ENCODE data around the gene NOP53.
"Not testable (repeated sequence)": the region's sequence is repeated elsewhere in the genome, so short reads cannot be mapped to it uniquely, and the experiment has no call there.

The NOP53 gene

GRCh38 chr19:47719047-47719859 is 26.1 kb upstream of the NOP53 start:
- peak; percentile 96 for DNase-seq (ENCODE audit: low read depth)
- H3K4me3 ChIP-seq (replicated peaks; ENCODE audit: low read depth, low read length): peak overlapping the region; percentile 34
- TF ChIP-seq CTCF (IDR thresholded peaks at IDR 0.05; ENCODE audit: low read length, missing control alignments): no peak

- no peak for DNase-seq (ENCODE audit: low read depth)
- TF ChIP-seq CTCF (IDR thresholded peaks at IDR 0.05; ENCODE audit: low read length, missing control alignments): no peak
- H3K4me3 ChIP-seq (replicated peaks; ENCODE audit: low read depth, low read length): no peak overlapping the region
Measured at GRCh38 chr19:47720669-47721422, 24.5 kb upstream of the NOP53 start.

GRCh38 chr19:47723581-47723940 is 21.8 kb upstream of the NOP53 start:
- H3K4me3 ChIP-seq (replicated peaks; ENCODE audit: low read depth, low read length): no peak overlapping the region
- DNase-seq (ENCODE audit: low read depth): peak; percentile 91
- no peak for TF ChIP-seq CTCF (IDR thresholded peaks at IDR 0.05; ENCODE audit: low read length, missing control alignments)

- no peak for TF ChIP-seq CTCF (IDR thresholded peaks at IDR 0.05; ENCODE audit: low read length, missing control alignments)
- H3K4me3 ChIP-seq (replicated peaks; ENCODE audit: low read depth, low read length): no peak overlapping the region
- DNase-seq (ENCODE audit: low read depth): no peak
Measured at GRCh38 chr19:47725759-47726401, 19.5 kb upstream of the NOP53 start.

- no peak overlapping the region for H3K4me3 ChIP-seq (replicated peaks; ENCODE audit: low read depth, low read length)
- DNase-seq (ENCODE audit: low read depth): peak; percentile 66
- no peak for TF ChIP-seq CTCF (IDR thresholded peaks at IDR 0.05; ENCODE audit: low read length, missing control alignments)
Measured at GRCh38 chr19:47726467-47726866, 18.9 kb upstream of the NOP53 start.

- not testable (repeated sequence) for DNase-seq (ENCODE audit: low read depth); H3K4me3 ChIP-seq (replicated peaks; ENCODE audit: low read depth, low read length)
Measured at GRCh38 chr19:47728295-47728694, 17.1 kb upstream of the NOP53 start.

GRCh38 chr19:47729468-47729798 is 15.9 kb upstream of the NOP53 start:
- TF ChIP-seq CTCF (IDR thresholded peaks at IDR 0.05; ENCODE audit: low read length, missing control alignments): no peak

More at GRCh38 chr19:47729468-47729798, 15.9 kb upstream of the NOP53 start:
- peak; percentile 84 for DNase-seq (ENCODE audit: low read depth)
- H3K4me3 ChIP-seq (replicated peaks; ENCODE audit: low read depth, low read length): peak overlapping the region; percentile 12
